HG02623 (cell line): ENCODE measurements around the gene BCL2L2.

Experiments used
- ATAC-seq: cut with Tn5 transposase; IDR thresholded peaks from one replicate; pipeline ENCODE4 v1.9.1; 2021; ENCODE audit warnings: moderate library complexity; ENCODE audit not compliant: unreplicated experiment

The BCL2L2 gene

GRCh38 chr14:23352506-23353432, 46.1 kb downstream of the BCL2L2 start, which contains the start of gene SLC22A17:
SLC22A17 (minus strand) TSS chr14:23352887.
- no peak for ATAC-seq

GRCh38 chr14:23353433-23353780, 46.8 kb downstream of the BCL2L2 start:
- ATAC-seq: no peak

GRCh38 chr14:23354990-23355389, 48.4 kb downstream of the BCL2L2 start:
- no peak for ATAC-seq

GRCh38 chr14:23355871-23356435, 49.3 kb downstream of the BCL2L2 start:
- no peak for ATAC-seq

- no peak for ATAC-seq
Measured at GRCh38 chr14:23356662-23357061, 50.0 kb downstream of the BCL2L2 start.

GRCh38 chr14:23357261-23357660, 50.6 kb downstream of the BCL2L2 start:
- no peak for ATAC-seq

GRCh38 chr14:23358042-23358441, 51.4 kb downstream of the BCL2L2 start:
- ATAC-seq: no peak

- no peak for ATAC-seq
Measured at GRCh38 chr14:23358553-23359166, 52.0 kb downstream of the BCL2L2 start.

- ATAC-seq: no peak
Measured at GRCh38 chr14:23359167-23359626, 52.6 kb downstream of the BCL2L2 start.

GRCh38 chr14:23359722-23360447, 53.3 kb downstream of the BCL2L2 start:
- ATAC-seq: no peak

- ATAC-seq: no peak
Measured at GRCh38 chr14:23360496-23360895, 53.9 kb downstream of the BCL2L2 start.

- no peak for ATAC-seq
Measured at GRCh38 chr14:23361320-23361719, 54.7 kb downstream of the BCL2L2 start.
